NCI-H2196 (cell line): Measurements from ENCODE around the gene ARHGAP11A.

Experiments
- DNase-seq: peaks from one replicate; lab custom pipeline; 2025; ENCODE audit not compliant: unreplicated experiment; lab: John Stamatoyannopoulos, UW

ARHGAP11A gene

GRCh38 chr15:32685576-32685975 lies 70.3 kb downstream of the ARHGAP11A start:
- DNase-seq: no peak

- DNase-seq: no peak
These were observed 72.3 kb downstream of the ARHGAP11A start for GRCh38 chr15:32687556-32687955.

DNA sequence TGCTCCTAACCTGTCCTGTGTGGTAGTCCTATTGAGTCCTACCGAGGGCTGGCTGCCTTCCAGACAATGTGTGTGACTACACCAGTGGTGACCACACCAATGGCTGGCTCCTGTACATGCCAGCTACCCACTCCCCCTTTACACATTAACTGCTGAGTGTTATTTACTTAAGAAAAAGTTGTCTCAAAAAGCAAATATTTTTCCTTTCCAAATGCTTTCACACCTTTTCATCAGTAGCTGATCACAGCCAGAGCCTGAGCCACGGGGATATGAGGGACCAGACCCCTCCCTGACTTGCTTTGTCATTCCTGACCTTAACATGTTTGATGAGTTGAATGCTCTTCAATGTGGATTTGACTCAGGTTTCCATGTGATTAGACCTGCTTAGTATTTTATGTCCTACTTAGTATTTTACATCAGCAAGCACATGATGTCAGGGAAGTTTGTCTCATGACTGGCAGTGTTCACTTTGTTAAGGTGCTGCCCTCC lies 72.9 kb downstream of the ARHGAP11A start:
- DNase-seq: peak; percentile 21
